Adrenal gland (tissue), 5 donors: ENCODE data around the gene OR4F15.

Experiments used
- CTCF ChIP-seq, 6 experiments: fragments of 450-650 bp in 4 of 6; fragments of 200-600 bp in 2 of 6; sonication (generic) in 1 of 6; IDR thresholded peaks; 1 replicate in 5 of 6; 2 replicates in 1 of 6; pipeline versions ENCODE4 v1.5.1 to v1.8.0; 2016 to 2021; ENCODE audit warnings: antibody characterized with exemption in 6 of 6, mild to moderate bottlenecking in 2 of 6, moderate library complexity in 1 of 6
- POLR2A ChIP-seq, 2 donors: fragments of 450-650 bp; IDR thresholded peaks; one replicate each; pipeline ENCODE4 v1.6.1; 2017; ENCODE audit warnings: antibody characterized with exemption in 2 of 2, mild to moderate bottlenecking in 2 of 2, moderate library complexity in 1 of 2
- donor health status: DM: no; HTN: no; CAD: no.

DNA sequence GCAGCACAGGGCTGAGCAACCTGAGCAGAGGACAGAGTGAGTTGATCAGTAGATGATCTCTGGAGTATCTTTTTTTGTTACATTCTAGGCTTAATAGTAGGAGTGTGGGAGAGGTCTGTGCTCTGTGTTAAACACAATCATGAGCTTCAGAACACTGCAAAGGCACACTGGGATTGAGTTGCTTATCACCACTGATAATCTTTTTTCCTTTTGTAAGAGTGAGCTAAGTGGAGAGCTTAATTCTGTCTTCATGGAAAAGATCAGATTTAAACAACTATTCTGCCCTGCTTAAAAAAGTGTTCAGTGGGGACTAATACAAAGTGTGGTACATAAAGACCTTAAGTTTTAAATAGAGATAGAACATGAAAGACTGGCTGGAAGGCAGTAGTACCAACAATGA lies 7.6 kb upstream of the OR4F15 start:
- TF ChIP-seq POLR2A (IDR thresholded peaks at IDR 0.05), result no peak
- no peak for TF ChIP-seq CTCF (IDR thresholded peaks at IDR 0.05)
